Measurements from ENCODE around the gene SEMA3C.

Gene SEMA3C

DNA sequence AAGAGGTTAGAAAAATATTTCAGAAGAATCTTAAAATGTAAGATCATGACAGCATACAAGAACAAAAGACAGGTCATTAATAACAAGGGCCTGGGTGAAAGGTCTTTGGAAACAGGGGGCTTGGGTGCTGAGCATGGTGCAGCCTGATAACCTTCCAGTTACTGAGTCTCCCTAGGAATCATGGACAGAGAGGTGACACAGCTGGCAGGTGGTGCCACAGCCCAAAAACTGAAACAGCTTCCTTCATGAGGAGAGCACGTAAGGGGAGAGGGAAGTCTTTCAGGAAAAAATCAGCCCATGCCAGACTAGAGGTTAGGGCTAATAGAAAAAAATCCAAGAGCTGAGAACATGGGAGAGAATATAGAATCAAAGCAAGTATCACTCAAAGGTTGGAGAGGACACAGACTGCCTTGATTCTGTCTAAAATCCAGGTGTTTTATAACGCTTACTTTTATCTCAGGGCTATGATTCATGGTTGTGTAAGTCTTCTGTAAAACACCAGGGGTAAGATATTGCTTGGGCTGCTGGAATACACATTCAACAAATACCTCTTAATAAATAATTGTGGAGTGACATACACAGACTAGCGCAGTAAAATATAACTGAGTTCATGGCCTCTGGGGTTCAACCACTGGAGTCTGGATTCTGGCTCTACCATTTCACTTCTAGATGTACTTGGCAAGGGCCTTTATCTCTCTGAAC, 88.1 kb downstream of the SEMA3C start:
- no peak for DNase-seq
- Histone ChIP-seq H3K27ac (ENCODE audit: low read length) (no peak overlapping the region), H3K4me2 (ENCODE audit: insufficient read depth, low read length) (no peak overlapping the region), H2AFZ (ENCODE audit: low read depth, low read length) (no peak overlapping the region), H3K9me3 (ENCODE audit: insufficient read depth, low read length, severe bottlenecking) (no peaks in the 10 kb centered on the region), H3K36me3 (ENCODE audit: insufficient read depth, low read length) (no peaks in the 10 kb centered on the region), H4K20me1 (ENCODE audit: insufficient read depth, low read length) (no peaks in the 10 kb centered on the region), H3K79me2 (ENCODE audit: insufficient read depth, low read length) (no peaks in the 10 kb centered on the region), H3K9ac (ENCODE audit: low read depth, low read length) (no peak overlapping the region), H3K4me1 (ENCODE audit: insufficient read depth, low read length) (no peaks in the 10 kb centered on the region), H3K27me3 (ENCODE audit: insufficient read depth, low read length, poor library complexity) (no peaks in the 10 kb centered on the region), H3K4me3 (ENCODE audit: low read depth in 1 of 2, low read length in 2 of 2) (no peak overlapping the region)
- no peak for ATAC-seq (ENCODE audit: insufficient read depth, low read depth)
- no peak for TF ChIP-seq EZH2 (IDR thresholded peaks at IDR 0.05; ENCODE audit: borderline replicate concordance, low read depth, low read length, severe bottlenecking)
- TF ChIP-seq, protein P1, sequence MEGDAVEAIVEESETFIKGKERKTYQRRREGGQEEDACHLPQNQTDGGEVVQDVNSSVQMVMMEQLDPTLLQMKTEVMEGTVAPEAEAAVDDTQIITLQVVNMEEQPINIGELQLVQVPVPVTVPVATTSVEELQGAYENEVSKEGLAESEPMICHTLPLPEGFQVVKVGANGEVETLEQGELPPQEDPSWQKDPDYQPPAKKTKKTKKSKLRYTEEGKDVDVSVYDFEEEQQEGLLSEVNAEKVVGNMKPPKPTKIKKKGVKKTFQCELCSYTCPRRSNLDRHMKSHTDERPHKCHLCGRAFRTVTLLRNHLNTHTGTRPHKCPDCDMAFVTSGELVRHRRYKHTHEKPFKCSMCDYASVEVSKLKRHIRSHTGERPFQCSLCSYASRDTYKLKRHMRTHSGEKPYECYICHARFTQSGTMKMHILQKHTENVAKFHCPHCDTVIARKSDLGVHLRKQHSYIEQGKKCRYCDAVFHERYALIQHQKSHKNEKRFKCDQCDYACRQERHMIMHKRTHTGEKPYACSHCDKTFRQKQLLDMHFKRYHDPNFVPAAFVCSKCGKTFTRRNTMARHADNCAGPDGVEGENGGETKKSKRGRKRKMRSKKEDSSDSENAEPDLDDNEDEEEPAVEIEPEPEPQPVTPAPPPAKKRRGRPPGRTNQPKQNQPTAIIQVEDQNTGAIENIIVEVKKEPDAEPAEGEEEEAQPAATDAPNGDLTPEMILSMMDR (IDR thresholded peaks at IDR 0.05; ENCODE audit: borderline replicate concordance, extremely low read depth, low read length, poor library complexity, severe bottlenecking): no peak

DNA sequence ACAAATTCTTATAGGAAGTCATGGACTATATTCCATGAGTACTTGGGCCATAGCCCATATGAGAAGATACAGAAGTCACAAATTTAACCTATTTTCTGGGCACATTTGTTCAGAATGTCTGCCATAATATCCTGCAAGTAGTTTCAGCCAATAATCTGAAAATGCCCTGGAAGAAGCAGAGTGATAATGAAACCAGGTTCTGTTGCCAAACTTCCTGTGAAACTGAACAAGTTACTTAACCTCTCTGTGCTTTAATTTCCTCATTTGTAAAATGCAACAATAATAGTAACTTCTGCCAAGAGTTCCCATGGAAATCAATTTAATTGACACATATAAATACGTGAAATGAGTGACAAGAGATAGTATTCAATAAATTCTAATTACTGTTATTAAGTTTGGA, 88.8 kb downstream of the SEMA3C start:
- TF ChIP-seq, protein P1 (IDR thresholded peaks at IDR 0.05; ENCODE audit: borderline replicate concordance, extremely low read depth, low read length, poor library complexity, severe bottlenecking): no peak
- TF ChIP-seq EZH2 (IDR thresholded peaks at IDR 0.05; ENCODE audit: borderline replicate concordance, low read depth, low read length, severe bottlenecking): no peak
- Histone ChIP-seq H3K4me1 (ENCODE audit: insufficient read depth, low read length) (no peaks in the 10 kb centered on the region), H2AFZ (ENCODE audit: low read depth, low read length) (no peak overlapping the region), H3K27ac (ENCODE audit: low read length) (no peak overlapping the region), H3K79me2 (ENCODE audit: insufficient read depth, low read length) (no peaks in the 10 kb centered on the region), H3K9me3 (ENCODE audit: insufficient read depth, low read length, severe bottlenecking) (no peaks in the 10 kb centered on the region), H3K4me3 (ENCODE audit: low read depth in 1 of 2, low read length in 2 of 2) (no peak overlapping the region), H3K9ac (ENCODE audit: low read depth, low read length) (no peak overlapping the region), H3K27me3 (ENCODE audit: insufficient read depth, low read length, poor library complexity) (no peaks in the 10 kb centered on the region), H3K4me2 (ENCODE audit: insufficient read depth, low read length) (no peak overlapping the region), H4K20me1 (ENCODE audit: insufficient read depth, low read length) (no peaks in the 10 kb centered on the region), H3K36me3 (ENCODE audit: insufficient read depth, low read length) (no peaks in the 10 kb centered on the region)
- DNase-seq (no peak), ATAC-seq (ENCODE audit: insufficient read depth, low read depth) (no peak)

DNA sequence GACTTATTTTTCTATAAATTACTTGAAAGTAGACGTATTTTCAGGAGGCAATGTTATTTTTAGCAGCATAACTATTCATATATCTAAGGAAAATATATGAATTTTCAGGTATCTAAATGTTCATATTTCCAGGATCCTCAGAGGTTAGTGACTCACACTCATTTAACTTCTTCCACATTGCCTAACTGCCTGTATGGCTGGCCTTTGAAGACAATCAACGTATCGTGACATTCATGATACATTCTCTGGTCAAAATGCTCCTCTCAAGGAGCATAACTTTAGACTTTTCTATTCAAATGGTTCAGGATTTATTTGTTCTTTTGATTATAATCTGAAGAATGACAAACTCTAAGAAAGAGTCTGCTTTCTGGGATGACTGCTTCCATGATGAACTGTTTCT, 89.3 kb downstream of the SEMA3C start:
- no peak overlapping the region for H3K4me2 ChIP-seq (ENCODE audit: insufficient read depth, low read length)
- no peak for DNase-seq
- H3K27ac ChIP-seq (ENCODE audit: low read length): no peak overlapping the region
- no peak for ATAC-seq (ENCODE audit: insufficient read depth, low read depth)
- no peak overlapping the region for H3K9ac ChIP-seq (ENCODE audit: low read depth, low read length)
- no peaks in the 10 kb centered on the region for H3K36me3 ChIP-seq (ENCODE audit: insufficient read depth, low read length)
- H3K4me1 ChIP-seq (ENCODE audit: insufficient read depth, low read length): no peaks in the 10 kb centered on the region
- H3K9me3 ChIP-seq (ENCODE audit: insufficient read depth, low read length, severe bottlenecking): no peaks in the 10 kb centered on the region
- no peak for TF ChIP-seq EZH2 (IDR thresholded peaks at IDR 0.05; ENCODE audit: borderline replicate concordance, low read depth, low read length, severe bottlenecking)
- TF ChIP-seq, protein P1 (IDR thresholded peaks at IDR 0.05; ENCODE audit: borderline replicate concordance, extremely low read depth, low read length, poor library complexity, severe bottlenecking): no peak
- no peak overlapping the region for H3K4me3 ChIP-seq (ENCODE audit: low read depth in 1 of 2, low read length in 2 of 2)
- no peak overlapping the region for H2AFZ ChIP-seq (ENCODE audit: low read depth, low read length)
- no peaks in the 10 kb centered on the region for H3K27me3 ChIP-seq (ENCODE audit: insufficient read depth, low read length, poor library complexity)
- no peaks in the 10 kb centered on the region for H4K20me1 ChIP-seq (ENCODE audit: insufficient read depth, low read length)
- H3K79me2 ChIP-seq (ENCODE audit: insufficient read depth, low read length): no peaks in the 10 kb centered on the region
